CD4-positive, alpha-beta memory T cell (primary cell): ENCODE measurements around the gene RNF26. TPM values are rescaled to one million over a fixed set of nuclear protein-coding genes. Genes with fewer than 3 reads are reported as not detected.

ENCODE experiments used
- CTCF ChIA-PET: fragments of 350-600 bp; sonication (Branson Sonifier 250); formaldehyde crosslinking; loops from one replicate; lab custom pipeline; 2021; ENCODE audit warnings: inconsistent platforms; ENCODE audit not compliant: partially characterized antibody; lab: Charles Lee
- POLR2A ChIA-PET: fragments of 350-600 bp; sonication (Branson Sonifier 250); formaldehyde crosslinking; loops from one replicate; lab custom pipeline; 2021; ENCODE audit not compliant: partially characterized antibody; lab: Charles Lee
- DNase-seq, 5 donors: peaks; one replicate each; pipeline versions ENCODE4 v3.0.0 to v3.0.0-alpha.2; 2020 to 2022; ENCODE audit warnings: mixed read lengths in 1 of 5
- H3K27ac ChIP-seq: one replicate; pipeline ENCODE4 v1.7.0; 2013; ENCODE audit warnings: low read depth, low read length
- H3K27me3 ChIP-seq: 2 replicates; pipeline ENCODE4 v1.7.0; 2013; ENCODE audit warnings: mild to moderate bottlenecking, low read length, moderate library complexity; ENCODE audit not compliant: insufficient read depth
- H3K36me3 ChIP-seq: 2 replicates; pipeline ENCODE4 v1.7.0; 2013; ENCODE audit warnings: mild to moderate bottlenecking, low read length, moderate library complexity; ENCODE audit not compliant: insufficient read depth
- H3K4me1 ChIP-seq: 2 replicates; pipeline ENCODE4 v1.7.0; 2013; ENCODE audit warnings: mild to moderate bottlenecking, low read length, moderate library complexity; ENCODE audit not compliant: insufficient read depth
- H3K4me3 ChIP-seq, 2 donors: one replicate each; pipeline ENCODE4 v1.7.0; 2013; ENCODE audit warnings: low read length in 2 of 2, mild to moderate bottlenecking in 1 of 2
- H3K9me3 ChIP-seq, 2 donors: one replicate each; pipeline ENCODE4 v1.7.0; 2013; ENCODE audit warnings: low read length in 2 of 2, control low read depth in 1 of 2; ENCODE audit not compliant: control insufficient read depth in 1 of 2
- H3K27ac Mint-ChIP-seq, 7 donors: one replicate each; pipeline ENCODE4 v1.8.0; 2020 to 2021; ENCODE audit warnings: mixed read lengths in 7 of 7, mild to moderate bottlenecking in 6 of 7, inconsistent platforms in 3 of 7, moderate library complexity in 3 of 7
- H3K27me3 Mint-ChIP-seq, 2 donors: one replicate each; pipeline ENCODE4 v1.8.0; 2020 to 2021; ENCODE audit warnings: mixed read lengths in 2 of 2
- H3K36me3 Mint-ChIP-seq, 2 donors: one replicate each; pipeline ENCODE4 v1.8.0; 2020 to 2021; ENCODE audit warnings: mixed read lengths in 2 of 2, inconsistent platforms in 1 of 2, mild to moderate bottlenecking in 1 of 2
- H3K4me1 Mint-ChIP-seq, 4 donors: one replicate each; pipeline ENCODE4 v1.8.0; 2020 to 2021; ENCODE audit warnings: mixed read lengths in 4 of 4, mild to moderate bottlenecking in 1 of 4
- H3K4me3 Mint-ChIP-seq, 8 donors: one replicate each; pipeline ENCODE4 v1.8.0; 2020 to 2021; ENCODE audit warnings: mixed read lengths in 8 of 8, mild to moderate bottlenecking in 7 of 8, moderate library complexity in 6 of 8, inconsistent platforms in 3 of 8
- H3K9me3 Mint-ChIP-seq, 8 donors: one replicate each; pipeline ENCODE4 v1.8.0; 2020 to 2021; ENCODE audit warnings: mixed read lengths in 8 of 8, mild to moderate bottlenecking in 5 of 8, inconsistent platforms in 3 of 8, moderate library complexity in 1 of 8
- intact Hi-C: fragments of 100-400 bp; cut with micrococcal nuclease; formaldehyde crosslinking; loops from one replicate; pipeline ENCODE4 v1.15.1; 2023
- polyA plus RNA-seq, 2 donors: library from polyadenylated mRNA; unstranded; fragments of 300-500 nt; fragmentation: Illumina TruSeq; gene quantifications; one replicate each; pipeline ENCODE4 v1.2.3, GENCODE V29; 2021
- total RNA-seq, 2 experiments: library from RNA; stranded (reverse); gene quantifications; one replicate each; pipeline ENCODE4 v1.2.3, GENCODE V29; 2021

RNF26 gene
- total and polyA plus RNA-seq, 4 experiments from 2014 or later: 17.5 to 50.8 (median 25.7) TPM

- Histone ChIP-seq H3K4me1 (peaks cover 46% of the 10 kb centered on the region), H3K9me3 (no peaks in the 10 kb centered on the region), H3K4me3 (no peak overlapping the region), H3K27me3 (no peaks in the 10 kb centered on the region), H3K27ac (no peak overlapping the region), H3K36me3 (no peaks in the 10 kb centered on the region)
- H3K36me3 Mint-ChIP-seq: no peaks in the 10 kb centered on the region
- no peaks in the 10 kb centered on the region for H3K9me3 Mint-ChIP-seq
- H3K4me3 Mint-ChIP-seq: peak overlapping the region in 5 of 8 donors; percentile 9 to 90 (median 27)
- ChIA-PET POLR2A (interaction anchor here (2.1 to 3.5 kb wide), 3 partner anchors 12 to 116 kb away, joined by 8 to 22 read pairs (median 10); partner anchors contain the start of genes CBL and RNF26), CTCF (interaction anchor here (0.7 to 11.0 kb wide), 24 partner anchors 11 to 259 kb away, joined by 3 to 146 read pairs (median 4); partner anchors contain the start of genes CBL, RNF26 and VPS11)
- peaks cover 0 to 6% of the 10 kb centered on the region in 2 donors for H3K27me3 Mint-ChIP-seq
- peaks cover 17 to 37% (median 27%) of the 10 kb centered on the region in 4 donors for H3K4me1 Mint-ChIP-seq
- DNase-seq: no peak
- intact Hi-C loops: loop anchor here (2.0 to 5.0 kb wide), 3 partner anchors 40 to 220 kb away; partner anchors contain the start of gene DPAGT1
- H3K27ac Mint-ChIP-seq: no peak overlapping the region
These were observed 12.0 kb upstream of the RNF26 start for GRCh38 chr11:119322360-119322739.

- H3K9me3 Mint-ChIP-seq: no peaks in the 10 kb centered on the region
- H3K27me3 ChIP-seq: no peaks in the 10 kb centered on the region
- H3K4me3 ChIP-seq: no peak overlapping the region
- no peaks in the 10 kb centered on the region for H3K36me3 Mint-ChIP-seq
- H3K4me3 Mint-ChIP-seq: peak overlapping the region in 2 of 8 donors; percentile 41 to 63
- H3K36me3 ChIP-seq: no peaks in the 10 kb centered on the region
- CTCF ChIA-PET: interaction anchor here (0.7 to 11.0 kb wide), 44 partner anchors 8 to 1446 kb away, joined by 3 to 146 read pairs (median 4); partner anchors contain the start of genes CBL, MFRP, NLRX1 and RNF26
- H3K4me1 ChIP-seq: peaks cover 45% of the 10 kb centered on the region
- DNase-seq: no peak
- peak overlapping the region in 2 of 7 donors; percentile 38 to 47 for H3K27ac Mint-ChIP-seq
- H3K4me1 Mint-ChIP-seq: peaks cover 17 to 36% (median 27%) of the 10 kb centered on the region in 4 donors
- peaks cover 0 to 6% of the 10 kb centered on the region in 2 donors for H3K27me3 Mint-ChIP-seq
- POLR2A ChIA-PET: interaction anchor here (1.0 to 3.5 kb wide), 6 partner anchors 8 to 229 kb away, joined by 3 to 22 read pairs (median 6); partner anchors contain the start of genes CBL, NLRX1 and RNF26
- no peaks in the 10 kb centered on the region for H3K9me3 ChIP-seq
- H3K27ac ChIP-seq: no peak overlapping the region
- intact Hi-C loops: loop anchor here (1.0 to 5.0 kb wide), 6 partner anchors 41 to 258 kb away; partner anchors contain the start of genes DPAGT1 and NLRX1
These were observed 11.3 kb upstream of the RNF26 start for GRCh38 chr11:119322921-119323531.

GRCh38 chr11:119323532-119324033, 10.7 kb upstream of the RNF26 start:
- Histone ChIP-seq H3K27me3 (no peaks in the 10 kb centered on the region), H3K4me3 (no peak overlapping the region), H3K36me3 (no peaks in the 10 kb centered on the region), H3K4me1 (peaks cover 40% of the 10 kb centered on the region), H3K27ac (no peak overlapping the region), H3K9me3 (no peaks in the 10 kb centered on the region)
- Mint-ChIP-seq H3K4me1 (peaks cover 16 to 34% (median 24%) of the 10 kb centered on the region in 4 donors), H3K36me3 (no peaks in the 10 kb centered on the region), H3K4me3 (peak overlapping the region in 4 of 8 donors; percentile 15 to 68 (median 40)), H3K9me3 (no peaks in the 10 kb centered on the region), H3K27me3 (peaks cover 0 to 5% of the 10 kb centered on the region in 2 donors), H3K27ac (peak overlapping the region in 3 of 7 donors; percentile 38 to 82 (median 47))
- DNase-seq: peak; percentile 69 to 80 (median 74)
- POLR2A ChIA-PET: interaction anchor here (1.0 to 3.5 kb wide), 6 partner anchors 8 to 229 kb away, joined by 3 to 22 read pairs (median 6); partner anchors contain the start of genes CBL, NLRX1 and RNF26
- CTCF ChIA-PET: interaction anchor here (0.6 to 11.0 kb wide), 49 partner anchors 8 to 1446 kb away, joined by 3 to 146 read pairs (median 4); partner anchors contain the start of genes C1QTNF5, CBL, MFRP and NLRX1
- intact Hi-C loops: loop anchor here (1.0 to 5.0 kb wide), 6 partner anchors 41 to 258 kb away; partner anchors contain the start of genes DPAGT1 and NLRX1

- H3K36me3 ChIP-seq: no peaks in the 10 kb centered on the region
- H3K9me3 ChIP-seq: no peaks in the 10 kb centered on the region
- POLR2A ChIA-PET: interaction anchor here (1.3 to 2.1 kb wide), 3 partner anchors 9 to 230 kb away, joined by 6 to 8 read pairs (median 6); partner anchors contain the start of gene RNF26
- H3K27me3 ChIP-seq: no peaks in the 10 kb centered on the region
- no peak for DNase-seq
- no peak overlapping the region for H3K4me3 Mint-ChIP-seq
- CTCF ChIA-PET: interaction anchor here (0.6 to 11.0 kb wide), 37 partner anchors 9 to 1447 kb away, joined by 3 to 146 read pairs (median 4); partner anchors contain the start of genes C1QTNF5, CBL, NLRX1 and RNF26
- no peaks in the 10 kb centered on the region for H3K36me3 Mint-ChIP-seq
- no peak overlapping the region for H3K4me3 ChIP-seq
- no peaks in the 10 kb centered on the region for H3K9me3 Mint-ChIP-seq
- peaks cover 0 to 2% of the 10 kb centered on the region in 2 donors for H3K27me3 Mint-ChIP-seq
- peaks cover 11 to 28% (median 19%) of the 10 kb centered on the region in 4 donors for H3K4me1 Mint-ChIP-seq
- H3K27ac ChIP-seq: no peak overlapping the region
- H3K27ac Mint-ChIP-seq: no peak overlapping the region
- H3K4me1 ChIP-seq: peaks cover 34% of the 10 kb centered on the region
- intact Hi-C loops: loop anchor here (5.0 kb wide), 2 partner anchors 42 to 222 kb away; partner anchors contain the start of gene DPAGT1
These were observed 10.1 kb upstream of the RNF26 start for GRCh38 chr11:119324189-119324588.

GRCh38 chr11:119329320-119329719, 5.0 kb upstream of the RNF26 start:
- H3K4me3 Mint-ChIP-seq: no peak overlapping the region
- H3K27me3 ChIP-seq: no peaks in the 10 kb centered on the region
- H3K9me3 ChIP-seq: no peaks in the 10 kb centered on the region
- H3K27me3 Mint-ChIP-seq: peaks cover 0 to 2% of the 10 kb centered on the region in 2 donors
- no peak overlapping the region for H3K4me3 ChIP-seq
- POLR2A ChIA-PET: no interaction called here
- peaks cover 4% of the 10 kb centered on the region for H3K4me1 ChIP-seq
- no peak for DNase-seq
- H3K9me3 Mint-ChIP-seq: no peaks in the 10 kb centered on the region
- H3K27ac Mint-ChIP-seq: no peak overlapping the region
- no peak overlapping the region for H3K27ac ChIP-seq
- intact Hi-C loops: no loop called here
- H3K36me3 Mint-ChIP-seq: no peaks in the 10 kb centered on the region
- H3K4me1 Mint-ChIP-seq: peaks cover 5 to 18% (median 11%) of the 10 kb centered on the region in 4 donors
- CTCF ChIA-PET: interaction anchor here (11.0 kb wide), 1 partner anchor 6 kb away, joined by 146 read pairs; the partner anchor contains the start of gene RNF26
- H3K36me3 ChIP-seq: no peaks in the 10 kb centered on the region

GRCh38 chr11:119330237-119330636, 4.1 kb upstream of the RNF26 start:
- intact Hi-C loops: no loop called here
- CTCF ChIA-PET: interaction anchor here (11.0 kb wide), 1 partner anchor 5 kb away, joined by 146 read pairs; the partner anchor contains the start of gene RNF26

More at GRCh38 chr11:119330237-119330636, 4.1 kb upstream of the RNF26 start:
- H3K27ac Mint-ChIP-seq: peak overlapping the region in 1 of 7 donors; percentile 49
- H3K4me3 ChIP-seq: no peak overlapping the region
- no peak overlapping the region for H3K27ac ChIP-seq
- DNase-seq: no peak
- H3K27me3 Mint-ChIP-seq: peaks cover 0 to 2% of the 10 kb centered on the region in 2 donors
- H3K9me3 ChIP-seq: no peaks in the 10 kb centered on the region
- POLR2A ChIA-PET: no interaction called here
- H3K4me1 ChIP-seq: peaks cover 11% of the 10 kb centered on the region
- peaks cover 0 to 2% of the 10 kb centered on the region in 2 donors for H3K36me3 Mint-ChIP-seq
- H3K27me3 ChIP-seq: no peaks in the 10 kb centered on the region
- peaks cover 9 to 25% (median 17%) of the 10 kb centered on the region in 4 donors for H3K4me1 Mint-ChIP-seq
- H3K36me3 ChIP-seq: no peaks in the 10 kb centered on the region
- H3K9me3 Mint-ChIP-seq: no peaks in the 10 kb centered on the region
- peak overlapping the region in 1 of 8 donors; percentile 54 for H3K4me3 Mint-ChIP-seq
